ENCODE results near the gene APCDD1.

APCDD1 gene

GRCh38 chr18:10515456-10515855 is 61.0 kb downstream of the APCDD1 start:
- no peak overlapping the region for H3K27ac ChIP-seq
- no peaks in the 10 kb centered on the region for H3K36me3 ChIP-seq
- TF ChIP-seq CTCF (IDR thresholded peaks at IDR 0.05) = no peak
- H3K9me3 ChIP-seq = no peaks in the 10 kb centered on the region
- H3K27me3 ChIP-seq = no peaks in the 10 kb centered on the region
- H3K4me1 ChIP-seq (ENCODE audit: control insufficient read depth in 1 of 2, insufficient read depth in 1 of 2, low read depth in 1 of 2, low read length in 1 of 2) = peaks cover 5% of the 10 kb centered on the region in 2 experiments
- no peak overlapping the region for H3K4me3 ChIP-seq (ENCODE audit: low read depth in 1 of 2, low read length in 1 of 2)

- Histone ChIP-seq H3K4me3 (ENCODE audit: low read depth in 1 of 2, low read length in 1 of 2) (no peak overlapping the region), H3K9me3 (no peaks in the 10 kb centered on the region), H3K4me1 (ENCODE audit: control insufficient read depth in 1 of 2, insufficient read depth in 1 of 2, low read depth in 1 of 2, low read length in 1 of 2) (peaks cover 5% of the 10 kb centered on the region in 2 experiments), H3K27me3 (no peaks in the 10 kb centered on the region), H3K27ac (no peak overlapping the region), H3K36me3 (no peaks in the 10 kb centered on the region)
- no peak for TF ChIP-seq CTCF (IDR thresholded peaks at IDR 0.05)
Measured at GRCh38 chr18:10516078-10516477, 61.6 kb downstream of the APCDD1 start.

GRCh38 chr18:10518595-10519255 is 64.3 kb downstream of the APCDD1 start:
- Histone ChIP-seq H3K4me3 (ENCODE audit: low read depth in 1 of 2, low read length in 1 of 2) (no peak overlapping the region), H3K36me3 (no peaks in the 10 kb centered on the region), H3K4me1 (ENCODE audit: control insufficient read depth in 1 of 2, insufficient read depth in 1 of 2, low read depth in 1 of 2, low read length in 1 of 2) (peaks cover 5% of the 10 kb centered on the region in 2 experiments), H3K27me3 (no peaks in the 10 kb centered on the region), H3K9me3 (no peaks in the 10 kb centered on the region), H3K27ac (no peak overlapping the region)
- TF ChIP-seq CTCF (IDR thresholded peaks at IDR 0.05) = no peak

- Histone ChIP-seq H3K4me3 (ENCODE audit: low read depth in 1 of 2, low read length in 1 of 2) (no peak overlapping the region), H3K9me3 (no peaks in the 10 kb centered on the region), H3K27ac (no peak overlapping the region), H3K4me1 (ENCODE audit: control insufficient read depth in 1 of 2, insufficient read depth in 1 of 2, low read depth in 1 of 2, low read length in 1 of 2) (peaks cover 5% of the 10 kb centered on the region in 2 experiments), H3K27me3 (no peaks in the 10 kb centered on the region), H3K36me3 (no peaks in the 10 kb centered on the region)
- no peak for TF ChIP-seq CTCF (IDR thresholded peaks at IDR 0.05)
Measured at GRCh38 chr18:10519366-10519765, 64.9 kb downstream of the APCDD1 start.

GRCh38 chr18:10519999-10520935 is 65.8 kb downstream of the APCDD1 start:
- peaks cover 7 to 8% of the 10 kb centered on the region in 2 experiments for H3K4me1 ChIP-seq (ENCODE audit: control insufficient read depth in 1 of 2, insufficient read depth in 1 of 2, low read depth in 1 of 2, low read length in 1 of 2)
- H3K4me3 ChIP-seq (ENCODE audit: low read depth in 1 of 2, low read length in 1 of 2) = no peak overlapping the region
- H3K27me3 ChIP-seq = no peaks in the 10 kb centered on the region
- TF ChIP-seq CTCF (IDR thresholded peaks at IDR 0.05) = no peak
- no peaks in the 10 kb centered on the region for H3K9me3 ChIP-seq
- H3K27ac ChIP-seq = no peak overlapping the region
- H3K36me3 ChIP-seq = no peaks in the 10 kb centered on the region

Data from neutrophil (primary cell).